NCI-H2227 (cell line): ENCODE results near the gene BPIFB6.

Source experiments
- DNase-seq: peaks from one replicate; lab custom pipeline; 2025; ENCODE audit not compliant: unreplicated experiment; lab: John Stamatoyannopoulos, UW

BPIFB6 gene

GRCh38 chr20:33059741-33060390, 28.4 kb downstream of the BPIFB6 start:
- no peak for DNase-seq

- no peak for DNase-seq
Measured at GRCh38 chr20:33061658-33062028, 30.2 kb downstream of the BPIFB6 start.

DNA sequence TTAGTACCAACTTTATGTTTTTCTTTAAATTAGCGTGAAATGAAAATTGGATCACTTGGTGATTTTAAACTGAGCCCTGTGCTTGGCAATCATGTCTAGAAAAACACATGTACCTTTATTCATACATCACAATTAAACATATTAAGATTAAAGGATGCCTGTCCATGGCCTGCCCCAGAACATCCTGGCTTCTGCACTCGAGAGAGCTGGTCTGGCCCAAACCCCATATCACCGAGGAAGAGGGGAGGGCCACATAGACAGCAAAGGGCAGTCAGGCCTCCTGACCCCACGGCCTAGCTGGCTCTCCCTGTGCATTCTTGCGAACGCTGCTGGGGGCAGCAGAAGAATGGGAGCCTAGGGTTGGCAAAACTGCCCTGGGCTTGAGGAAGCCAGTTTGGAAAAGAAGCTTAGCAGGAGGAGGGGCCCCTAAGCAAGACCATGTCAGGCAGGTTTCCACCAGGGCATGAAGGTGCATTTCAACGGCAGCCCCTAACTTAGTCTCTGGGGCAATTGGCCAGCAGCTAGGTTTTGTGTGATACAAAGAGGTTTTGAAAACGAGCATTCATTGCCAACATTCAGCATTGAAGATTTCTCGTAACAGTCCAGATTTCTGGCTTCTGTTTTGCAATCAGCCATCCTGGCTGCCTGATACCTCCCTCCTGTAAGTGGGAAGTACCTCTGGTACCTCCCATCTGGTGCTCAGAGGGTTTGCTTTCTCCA, 30.8 kb downstream of the BPIFB6 start:
- DNase-seq, result no peak

- DNase-seq, result no peak
Measured at GRCh38 chr20:33062825-33063149, 31.3 kb downstream of the BPIFB6 start.

DNA sequence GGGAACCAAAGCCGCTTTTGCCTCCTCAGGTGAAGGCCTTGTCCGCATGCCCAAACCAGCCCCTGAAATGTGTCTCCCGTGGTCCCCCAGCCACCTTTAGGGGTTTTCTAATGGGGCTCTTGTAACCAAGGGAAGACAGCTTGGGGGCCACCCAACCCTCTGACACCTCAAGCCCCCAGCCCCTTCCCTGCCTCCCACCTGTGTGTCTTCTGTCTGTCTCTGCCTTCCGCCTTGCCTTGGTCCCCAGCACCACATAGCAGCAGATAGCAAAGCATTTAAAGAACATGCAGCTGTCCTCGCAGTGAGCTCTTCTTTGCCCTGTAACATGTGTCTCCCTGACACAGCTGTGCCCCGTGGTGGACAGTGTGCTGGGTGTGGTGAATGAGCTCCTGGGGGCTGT, 31.8 kb downstream of the BPIFB6 start:
- DNase-seq, result no peak

DNA sequence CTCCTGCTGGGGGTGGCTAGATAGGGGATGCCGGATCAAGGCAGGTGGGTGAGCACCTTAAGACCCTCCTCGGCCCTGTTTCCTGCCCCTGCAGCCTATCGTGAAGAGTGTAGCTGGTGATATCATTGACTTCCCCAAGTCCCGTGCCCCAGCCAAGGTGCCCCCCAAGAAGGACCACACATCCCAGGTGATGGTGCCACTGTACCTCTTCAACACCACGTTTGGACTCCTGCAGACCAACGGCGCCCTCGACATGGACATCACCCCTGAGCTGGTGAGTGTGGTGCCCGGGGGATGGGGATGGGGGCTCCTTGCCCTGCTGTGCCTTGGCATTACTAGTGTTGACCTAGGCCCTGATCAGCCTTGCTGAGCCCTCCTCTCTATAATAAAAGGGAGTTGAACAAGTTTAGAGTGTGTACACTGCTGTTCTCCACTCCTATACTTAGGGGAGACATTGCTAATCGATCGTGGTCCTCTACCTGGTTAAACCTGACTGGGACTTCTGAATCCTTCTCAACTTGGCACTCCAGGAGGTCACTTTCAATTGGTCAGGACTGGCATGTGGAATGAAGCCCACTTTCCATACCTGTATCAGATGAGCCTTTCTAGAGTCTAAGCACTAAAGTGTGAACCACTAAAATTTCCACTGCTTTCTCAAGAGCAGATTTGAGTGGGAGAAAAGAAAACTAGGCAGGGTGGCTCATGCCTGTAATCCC, 33.3 kb downstream of the BPIFB6 start:
- DNase-seq, result no peak

DNA sequence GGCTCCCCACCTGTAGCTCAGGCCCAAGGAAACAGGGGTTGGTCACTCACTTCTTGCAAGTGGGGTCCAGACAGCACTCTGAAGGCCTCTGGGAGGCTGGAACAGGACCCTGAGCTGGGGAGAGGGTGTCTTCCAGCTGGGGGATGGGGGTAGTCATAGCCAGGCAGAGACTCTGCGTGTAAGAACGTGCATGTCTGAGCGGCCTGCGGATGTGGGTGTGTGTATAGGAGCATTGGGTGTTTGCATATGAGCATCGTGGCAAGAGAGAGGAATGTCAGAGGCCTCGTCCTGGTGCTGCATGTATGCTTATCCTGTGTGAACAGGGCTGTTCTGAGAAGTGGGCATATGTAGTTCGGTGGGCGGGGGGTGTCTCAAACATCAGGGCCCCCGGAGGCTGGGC, 34.3 kb downstream of the BPIFB6 start:
- no peak for DNase-seq

- DNase-seq, result no peak
Measured at GRCh38 chr20:33067806-33068205, 36.4 kb downstream of the BPIFB6 start.

GRCh38 chr20:33068251-33068939, 36.9 kb downstream of the BPIFB6 start:
- no peak for DNase-seq

- DNase-seq, result no peak
Measured at GRCh38 chr20:33069673-33070072, 38.2 kb downstream of the BPIFB6 start.

DNA sequence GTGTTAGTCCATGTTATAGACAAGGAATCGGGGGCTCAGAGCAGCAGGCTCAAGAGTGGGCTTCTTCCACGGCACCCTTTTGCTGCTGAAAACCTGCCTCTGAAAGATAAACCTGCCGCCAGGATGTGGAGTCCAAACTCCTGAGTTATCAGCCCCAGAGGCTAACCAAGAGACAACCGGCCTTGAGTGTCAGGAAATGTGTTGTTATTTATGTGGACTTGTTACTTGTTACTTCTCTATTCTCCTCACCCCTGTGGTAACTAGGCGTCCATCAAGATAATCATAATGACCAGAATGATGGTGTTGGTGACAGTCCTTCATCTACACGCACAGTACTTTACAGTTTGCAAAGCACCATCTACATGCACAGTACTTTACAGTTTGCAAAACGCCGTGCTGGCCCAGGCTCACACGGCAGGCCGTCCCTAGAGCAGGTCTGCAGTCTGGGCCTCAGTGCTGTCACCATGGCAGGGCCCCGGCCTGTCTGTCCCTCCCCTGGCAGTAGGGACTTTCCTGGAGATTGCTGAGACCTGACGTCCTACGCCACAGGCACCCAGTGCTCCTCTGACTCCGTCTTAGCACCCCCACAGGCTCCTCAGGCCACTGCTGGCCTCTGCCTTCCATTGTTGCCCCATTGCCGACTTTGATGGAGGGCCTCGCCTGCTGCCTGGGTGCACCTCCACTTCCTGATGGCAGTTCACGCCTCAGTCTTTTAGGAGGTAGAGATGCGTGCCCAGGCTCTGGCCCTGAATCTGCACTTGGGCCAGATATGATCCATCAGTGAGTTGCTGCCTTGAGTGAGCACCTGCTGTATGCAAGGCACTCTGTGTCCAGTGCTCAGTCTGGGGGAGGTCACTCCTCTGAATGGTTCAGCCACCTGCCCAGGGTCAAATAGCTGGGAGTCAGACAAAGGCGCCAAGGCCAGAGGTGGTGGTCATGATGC, 38.9 kb downstream of the BPIFB6 start:
- no peak for DNase-seq

DNA sequence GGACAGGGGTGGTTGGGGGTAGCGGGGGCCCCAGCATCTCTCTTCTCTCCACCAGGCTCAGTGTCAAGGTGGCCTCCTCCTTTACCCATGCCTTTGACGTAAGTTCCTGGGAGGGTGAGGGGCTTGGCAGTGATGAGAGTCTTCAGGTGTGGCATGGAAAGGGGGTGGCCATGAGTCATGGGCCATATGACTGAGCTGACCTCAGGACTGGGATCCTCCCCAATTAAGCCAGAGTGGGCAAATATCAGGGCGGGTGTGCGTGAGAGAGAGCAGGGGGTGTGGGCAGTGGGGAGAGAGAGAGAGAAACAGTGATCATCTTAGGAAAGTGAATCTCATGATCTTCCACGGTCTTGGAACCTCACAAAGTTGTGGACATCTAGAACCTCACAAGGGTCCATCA, 39.8 kb downstream of the BPIFB6 start:
- DNase-seq, result no peak

DNA sequence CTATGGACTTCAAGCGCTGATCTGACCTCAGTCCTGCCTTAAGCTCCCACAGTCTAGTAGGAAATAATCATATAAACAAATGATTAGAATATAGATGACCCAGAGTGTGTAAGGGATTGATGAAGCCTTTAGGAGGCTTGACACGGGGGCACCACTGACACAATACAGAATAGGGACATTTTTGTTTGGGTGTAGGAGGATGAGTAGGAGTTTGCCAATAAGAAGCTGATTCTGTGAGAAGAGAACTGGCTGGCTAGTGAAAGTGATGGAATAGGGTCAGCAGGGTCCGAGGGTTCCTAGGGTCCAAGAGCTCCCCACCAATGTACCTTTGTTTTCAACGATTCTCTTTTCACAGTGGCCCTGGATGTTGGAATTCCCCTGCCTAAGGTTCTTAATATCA, 40.9 kb downstream of the BPIFB6 start:
- no peak for DNase-seq

DNA sequence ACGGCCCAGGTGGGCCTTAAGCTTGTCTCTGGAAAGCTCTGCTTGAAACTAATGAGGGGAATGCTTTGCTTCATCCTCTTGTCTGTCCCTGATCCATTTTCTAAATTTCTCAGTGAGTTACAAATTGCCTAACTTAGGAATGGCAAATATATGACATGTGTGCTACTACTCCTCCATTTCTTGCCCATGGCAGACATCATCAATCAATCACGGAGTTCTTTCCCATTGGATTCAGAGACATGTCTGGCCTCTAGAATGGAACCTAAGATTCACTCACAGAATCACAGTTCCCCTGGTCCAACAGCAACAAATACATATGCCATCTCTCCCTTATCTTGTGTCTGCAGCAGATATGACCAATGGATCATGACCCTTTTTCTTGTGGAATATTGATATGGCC, 41.4 kb downstream of the BPIFB6 start:
- no peak for DNase-seq

GRCh38 chr20:33074675-33075074, 43.2 kb downstream of the BPIFB6 start:
- DNase-seq, result no peak

GRCh38 chr20:33075281-33075680, 43.8 kb downstream of the BPIFB6 start:
- no peak for DNase-seq

DNA sequence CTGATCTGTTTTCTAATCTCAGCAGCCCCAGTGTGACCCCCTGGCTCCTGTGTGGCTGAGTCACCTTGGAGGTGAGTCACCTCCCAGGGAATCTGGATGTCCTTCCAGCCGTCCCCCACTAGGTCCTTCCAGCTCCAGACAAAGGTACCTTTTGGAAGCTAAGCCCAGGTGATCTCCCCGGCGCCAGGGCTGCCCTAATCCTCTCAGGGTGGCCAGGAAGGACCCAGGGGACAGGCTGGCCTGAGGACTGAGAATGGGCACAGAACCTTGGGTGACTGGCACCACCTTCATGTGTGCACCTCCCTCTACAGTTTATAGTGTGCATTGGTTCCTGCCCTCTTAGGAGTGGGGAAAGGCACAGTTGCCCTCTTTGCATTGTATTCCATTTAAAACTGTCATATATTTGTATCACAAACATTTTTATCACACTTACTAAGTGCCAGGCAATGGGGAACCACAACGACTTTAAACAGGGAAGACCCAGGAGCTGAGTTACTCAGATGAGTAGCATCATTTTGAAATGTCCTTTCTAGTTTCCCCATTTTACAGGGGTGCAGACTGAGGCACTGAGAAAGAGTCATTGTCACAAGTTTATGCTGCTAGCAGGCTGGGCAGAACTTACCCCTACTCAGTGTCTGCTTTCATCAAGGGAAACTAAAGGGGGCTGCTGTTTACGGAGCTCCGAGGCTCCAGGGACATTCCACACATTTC, 45.4 kb downstream of the BPIFB6 start:
- no peak for DNase-seq

DNA sequence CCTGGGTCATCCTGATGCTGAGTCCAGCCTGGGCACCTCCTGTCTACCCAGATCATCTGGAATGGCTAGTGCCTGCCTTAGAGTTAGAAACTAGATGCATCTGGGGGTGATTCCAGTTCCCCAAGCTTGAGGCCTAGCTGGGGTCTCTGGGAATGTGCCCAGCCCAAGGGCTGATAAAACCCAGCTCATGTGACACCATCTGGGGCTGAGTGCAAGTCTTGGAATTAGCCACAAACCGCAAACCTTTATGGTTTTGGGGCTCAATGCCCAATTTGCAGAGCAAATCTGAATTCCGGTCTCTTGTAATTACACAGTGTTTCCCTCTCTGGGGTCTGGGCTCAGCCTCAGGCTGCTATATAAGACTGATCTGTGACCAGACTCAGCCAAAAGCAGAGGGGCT, 47.8 kb downstream of the BPIFB6 start, which contains the start of gene BPIFB4:
Gene BPIFB4, plus strand, starts transcription at position 385 of the 400 bp plus-strand sequence. CDS start 1,884 bp downstream, outside the sequence.
- no peak for DNase-seq

- no peak for DNase-seq
Measured at GRCh38 chr20:33081411-33082154, 50.1 kb downstream of the BPIFB6 start.
